ENCODE data around the gene TSC22D2.
"Not testable (repeated sequence)": the region's sequence is repeated elsewhere in the genome, so short reads cannot be mapped to it uniquely, and the experiment has no call there.

Gene TSC22D2

DNA sequence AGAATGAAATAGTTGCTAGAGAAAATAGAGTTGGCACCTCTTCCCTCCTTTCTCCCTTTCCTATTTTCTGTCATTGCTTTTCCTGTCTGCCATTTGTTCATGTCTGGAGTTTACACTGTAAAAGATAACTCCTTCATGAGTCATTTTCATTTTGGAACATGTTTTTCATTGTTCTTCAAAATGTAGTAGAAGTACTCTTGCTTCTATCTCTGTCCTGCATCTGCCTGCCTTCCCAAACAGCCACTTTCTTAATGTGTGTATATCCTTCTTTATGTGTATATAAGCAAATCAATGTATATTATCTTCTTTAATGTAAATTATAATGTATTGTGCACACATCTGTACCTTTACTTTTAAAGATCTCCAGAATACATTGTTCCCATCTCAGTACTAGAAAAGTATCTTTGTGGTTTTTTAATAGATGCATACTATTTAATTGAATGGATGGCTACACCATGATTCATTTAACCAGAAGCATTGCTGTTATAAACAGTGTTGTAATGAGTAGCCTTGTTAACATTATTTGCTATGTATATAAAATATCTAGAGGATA, 41.1 kb downstream of the TSC22D2 start:
- DNase-seq (ENCODE audit: low read depth, low spot score) = no peak

- no peak for DNase-seq (ENCODE audit: low read depth, low spot score)
These were observed 42.8 kb downstream of the TSC22D2 start for GRCh38 chr3:150450916-150451315.

GRCh38 chr3:150451329-150452048, 43.4 kb downstream of the TSC22D2 start:
- no peak for DNase-seq (ENCODE audit: low read depth, low spot score)

GRCh38 chr3:150453353-150453752, 45.3 kb downstream of the TSC22D2 start:
- DNase-seq (ENCODE audit: low read depth, low spot score) = no peak

- no peak for DNase-seq (ENCODE audit: low read depth, low spot score)
These were observed 46.0 kb downstream of the TSC22D2 start for GRCh38 chr3:150454085-150454484.

- DNase-seq (ENCODE audit: low read depth, low spot score) = no peak
These were observed 46.5 kb downstream of the TSC22D2 start for GRCh38 chr3:150454622-150455021.

DNA sequence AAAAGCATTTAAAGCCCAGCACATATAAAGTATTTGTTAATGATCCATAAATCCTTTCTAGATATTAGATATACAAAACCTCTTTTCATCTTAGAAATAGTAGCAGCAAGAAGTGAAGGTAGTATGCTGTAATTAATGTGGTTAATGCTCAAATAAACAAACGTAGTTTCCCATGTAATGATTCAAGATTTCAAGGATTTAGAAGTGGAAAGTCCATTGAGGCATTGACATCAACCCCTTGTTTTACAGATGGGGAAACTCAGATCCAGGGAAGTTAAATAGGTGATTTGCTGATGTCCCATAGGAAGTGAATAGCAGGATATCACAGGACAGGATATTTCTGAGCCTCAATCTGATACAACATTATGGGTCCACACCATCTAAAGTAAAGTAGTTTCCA, 47.2 kb downstream of the TSC22D2 start:
- no peak for DNase-seq (ENCODE audit: low read depth, low spot score)

GRCh38 chr3:150458001-150458400, 49.9 kb downstream of the TSC22D2 start:
- DNase-seq (ENCODE audit: low read depth, low spot score) = no peak

GRCh38 chr3:150460484-150460883, 52.4 kb downstream of the TSC22D2 start:
- no peak for DNase-seq (ENCODE audit: low read depth, low spot score)

GRCh38 chr3:150461399-150461798, 53.3 kb downstream of the TSC22D2 start:
- no peak for DNase-seq (ENCODE audit: low read depth, low spot score)

GRCh38 chr3:150462108-150462507, 54.0 kb downstream of the TSC22D2 start:
- no peak for DNase-seq (ENCODE audit: low read depth, low spot score)

GRCh38 chr3:150464684-150465083, 56.6 kb downstream of the TSC22D2 start:
- no peak for DNase-seq (ENCODE audit: low read depth, low spot score)

DNA sequence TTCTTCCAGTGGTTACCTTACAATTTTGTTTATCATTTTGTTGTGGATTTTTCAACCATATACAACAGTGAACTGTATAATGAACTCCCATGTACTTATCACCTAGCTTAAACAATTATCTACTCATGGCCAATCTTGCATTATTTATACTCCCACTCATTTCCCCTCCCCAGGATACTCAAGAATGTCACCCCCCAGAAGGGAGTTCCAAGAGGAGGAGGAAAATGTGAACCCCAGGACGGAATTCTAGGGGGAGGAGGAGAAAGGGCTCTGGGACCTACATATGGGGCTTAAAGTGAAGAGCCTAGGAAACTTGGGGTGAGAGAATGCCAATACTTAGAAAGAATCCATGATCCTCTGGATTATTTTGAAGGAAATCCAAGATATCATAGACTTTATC, 59.3 kb downstream of the TSC22D2 start:
- DNase-seq (ENCODE audit: low read depth, low spot score) = no peak

- DNase-seq (ENCODE audit: low read depth, low spot score) = no peak
These were observed 61.2 kb downstream of the TSC22D2 start for GRCh38 chr3:150469031-150469930.

DNA sequence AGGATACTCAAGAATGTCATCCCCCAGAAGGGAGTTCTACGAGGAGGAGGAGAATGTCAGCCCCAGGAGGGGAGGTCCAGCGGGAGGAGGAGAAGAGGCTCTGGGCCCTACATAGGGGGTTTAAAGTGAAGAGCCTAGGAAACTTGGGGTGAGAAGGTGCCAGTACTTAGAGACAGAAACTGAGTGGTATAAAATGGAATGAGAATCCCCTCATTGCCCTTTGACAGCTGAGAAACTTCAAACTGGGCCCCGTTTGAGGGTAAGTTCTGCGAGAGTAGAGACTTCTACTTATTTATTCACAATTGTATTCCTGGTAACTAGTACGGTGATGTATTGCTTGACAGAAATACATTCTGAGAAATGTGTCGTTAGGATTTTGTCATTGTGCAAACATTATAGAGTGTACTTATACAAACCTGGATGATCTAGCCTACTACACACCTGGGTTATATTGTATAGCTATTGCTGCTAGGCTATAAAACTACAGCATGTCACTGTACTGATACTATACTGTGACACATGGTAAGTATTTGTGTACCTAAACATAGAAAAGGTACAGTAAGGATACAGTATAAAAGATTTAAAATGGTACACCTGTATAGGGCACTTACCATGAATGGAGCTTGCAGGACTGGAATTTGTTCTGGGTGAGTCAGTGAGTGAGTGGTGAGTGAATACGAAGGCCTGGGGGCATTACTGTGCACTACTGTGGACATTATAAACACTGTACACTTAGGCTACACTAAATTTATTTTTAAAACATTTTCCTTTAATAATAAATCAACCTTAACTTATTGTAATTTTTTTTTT, 62.0 kb downstream of the TSC22D2 start:
- DNase-seq (ENCODE audit: low read depth, low spot score) = no peak

GRCh38 chr3:150472421-150472820, 64.3 kb downstream of the TSC22D2 start:
- no peak for DNase-seq (ENCODE audit: low read depth, low spot score)

DNA sequence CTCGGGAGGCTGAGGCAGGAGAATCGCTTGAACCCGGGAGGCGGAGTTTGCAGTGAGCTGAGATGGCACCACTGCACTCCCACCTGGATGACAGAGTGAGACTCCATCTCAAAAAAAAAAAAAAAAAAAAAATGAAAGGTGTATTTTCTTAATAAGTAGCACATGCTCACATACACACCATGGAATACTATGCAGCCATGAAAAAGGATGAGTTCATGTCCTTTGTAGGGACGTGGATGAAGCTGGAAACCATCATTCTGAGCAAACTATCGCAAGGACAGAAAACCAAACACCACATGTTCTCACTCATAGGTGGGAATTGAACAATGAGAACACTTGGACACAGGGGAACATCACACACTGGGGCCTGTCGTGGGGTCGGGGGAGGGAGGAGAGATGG, 65.1 kb downstream of the TSC22D2 start:
- not testable (repeated sequence) for DNase-seq (ENCODE audit: low read depth, low spot score)

DNA sequence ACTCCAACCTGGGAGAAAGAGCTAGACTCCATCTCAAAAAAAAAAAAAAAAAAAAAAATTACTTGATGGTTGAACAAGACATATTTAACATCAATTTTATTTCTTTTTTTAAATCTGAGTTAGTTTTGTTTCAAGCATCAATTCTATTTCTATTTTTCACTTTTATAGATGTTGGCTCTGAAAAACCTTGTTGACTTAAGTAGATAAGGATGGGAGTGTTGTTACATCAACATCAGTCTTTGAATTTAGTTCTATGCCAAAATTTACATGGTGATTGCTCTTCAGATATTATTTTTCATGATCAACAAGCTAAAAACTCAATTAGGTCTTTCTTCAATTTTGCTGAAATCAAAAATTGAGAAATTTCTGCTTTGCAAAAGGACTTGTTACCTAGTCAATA, 71.3 kb downstream of the TSC22D2 start:
- no peak for DNase-seq (ENCODE audit: low read depth, low spot score)

- no peak for DNase-seq (ENCODE audit: low read depth, low spot score)
These were observed 72.8 kb downstream of the TSC22D2 start for GRCh38 chr3:150480877-150481276.

GRCh38 chr3:150483226-150483625, 75.1 kb downstream of the TSC22D2 start:
- DNase-seq (ENCODE audit: low read depth, low spot score) = no peak

GRCh38 chr3:150484410-150484809, 76.3 kb downstream of the TSC22D2 start:
- DNase-seq (ENCODE audit: low read depth, low spot score) = no peak

GRCh38 chr3:150488867-150489266, 80.8 kb downstream of the TSC22D2 start:
- no peak for DNase-seq (ENCODE audit: low read depth, low spot score)
